Neural cell (in vitro differentiated cells): ENCODE results near the gene KIR3DL3. TPM values are rescaled to one million over a fixed set of nuclear protein-coding genes. Genes with fewer than 3 reads are reported as not detected.
"Not testable (repeated sequence)": the region's sequence is repeated elsewhere in the genome, so short reads cannot be mapped to it uniquely, and the experiment has no call there.

ENCODE experiments used
- H2AFZ ChIP-seq: fragments of 200-600, 300-800 bp; sonication (generic), shearing (Covaris generic); 2 replicates; pipeline ENCODE4 v1.6.0; 2014; ENCODE audit warnings: low read depth, mild to moderate bottlenecking, antibody characterized with exemption, low read length, moderate library complexity
- H3F3A ChIP-seq: fragments of 200-600 bp; shearing (Covaris generic); 2 replicates; pipeline ENCODE4 v1.6.1; 2016; ENCODE audit warnings: mild to moderate bottlenecking, moderate library complexity, mixed read lengths, antibody characterized with exemption, low read length; ENCODE audit not compliant: insufficient read depth, poor library complexity, severe bottlenecking
- H3K27ac ChIP-seq: fragments of 200-600, 300-800 bp; sonication (generic), shearing (Covaris generic); 2 replicates; pipeline ENCODE4 v1.5.1; 2014; ENCODE audit warnings: mild to moderate bottlenecking, low read length, moderate library complexity
- H3K27me3 ChIP-seq: fragments of 300-800, 200-600 bp; sonication (generic), shearing (Covaris generic); 2 replicates; pipeline ENCODE4 v1.6.0; 2014; ENCODE audit warnings: mild to moderate bottlenecking, low read depth, low read length, moderate library complexity; ENCODE audit not compliant: insufficient read depth
- H3K36me3 ChIP-seq: fragments of 300-800, 200-600 bp; sonication (generic), shearing (Covaris generic); 2 replicates; pipeline ENCODE4 v1.5.1; 2014; ENCODE audit warnings: mild to moderate bottlenecking, antibody characterized with exemption, low read length, moderate library complexity; ENCODE audit not compliant: insufficient read depth
- H3K4me2 ChIP-seq: fragments of 300-800, 200-600 bp; sonication (generic), shearing (Covaris generic); 2 replicates; pipeline ENCODE4 v1.6.0; 2014; ENCODE audit warnings: mild to moderate bottlenecking, low read length
- H3K4me3 ChIP-seq: fragments of 300-800, 200-600 bp; sonication (generic), shearing (Covaris generic); 2 replicates; pipeline ENCODE4 v1.5.1; 2014; ENCODE audit warnings: mild to moderate bottlenecking, low read length, moderate library complexity
- H3K79me2 ChIP-seq: fragments of 200-600 bp; shearing (Covaris generic); replicated peaks from 2 replicates; pipeline ENCODE4 v1.6.0; 2014; ENCODE audit warnings: mild to moderate bottlenecking, low read length, moderate library complexity; ENCODE audit not compliant: insufficient read depth
- H3K9ac ChIP-seq: fragments of 300-800, 200-600 bp; sonication (generic), shearing (Covaris generic); 2 replicates; pipeline ENCODE4 v1.6.1; 2016; ENCODE audit warnings: mild to moderate bottlenecking, low read length, mixed read lengths
- H3K9me2 ChIP-seq: fragments of 200-600 bp; shearing (Covaris generic); 2 replicates; pipeline ENCODE4 v1.6.1; 2016; ENCODE audit warnings: mild to moderate bottlenecking, low read length, mixed read lengths; ENCODE audit not compliant: insufficient read depth
- H3K9me3 ChIP-seq: fragments of 200-600, 300-800 bp; sonication (generic), shearing (Covaris generic); 2 replicates; pipeline ENCODE4 v1.6.1; 2016; ENCODE audit warnings: mild to moderate bottlenecking, mixed run types, low read length, moderate library complexity, mixed read lengths
- H4K20me1 ChIP-seq: fragments of 200-600 bp; shearing (Covaris generic); 2 replicates; pipeline ENCODE4 v1.6.1; 2016; ENCODE audit warnings: mild to moderate bottlenecking, mixed run types; ENCODE audit not compliant: insufficient read depth
- EP300 ChIP-seq: fragments of 450-650 bp; conservative IDR thresholded peaks from 2 replicates; pipeline ENCODE4 v1.6.1; 2014; ENCODE audit warnings: antibody characterized with exemption, mild to moderate bottlenecking, moderate library complexity; ENCODE audit not compliant: poor library complexity, severe bottlenecking
- EZH2 ChIP-seq: fragments of 200-600, 300-800 bp; shearing (Covaris generic), sonication (generic); IDR thresholded peaks from 2 replicates; pipeline ENCODE4 v1.6.1; 2014; ENCODE audit warnings: antibody characterized with exemption, low read length, borderline replicate concordance, mild to moderate bottlenecking; ENCODE audit not compliant: insufficient read depth, poor library complexity, severe bottlenecking
- MXI1 ChIP-seq: fragments of 450-650 bp; conservative IDR thresholded peaks from 2 replicates; pipeline ENCODE4 v1.6.1; 2014; ENCODE audit warnings: antibody characterized with exemption, mild to moderate bottlenecking; ENCODE audit not compliant: poor library complexity, severe bottlenecking
- POLR2AphosphoS5 ChIP-seq: IDR thresholded peaks from 2 replicates; pipeline ENCODE4 v1.6.1; 2012
- RAD21 ChIP-seq: fragments of 450-650 bp; conservative IDR thresholded peaks from 2 replicates; pipeline ENCODE4 v1.6.1; 2014; ENCODE audit warnings: antibody characterized with exemption, mild to moderate bottlenecking, moderate library complexity
- REST ChIP-seq: IDR thresholded peaks from 2 replicates; pipeline ENCODE4 v1.6.1; 2012; ENCODE audit warnings: borderline replicate concordance
- SMC3 ChIP-seq: fragments of 450-650 bp; conservative IDR thresholded peaks from 2 replicates; pipeline ENCODE4 v1.6.1; 2014; ENCODE audit warnings: antibody characterized with exemption, mild to moderate bottlenecking, moderate library complexity; ENCODE audit not compliant: poor library complexity
- TAF1 ChIP-seq: IDR thresholded peaks from 2 replicates; pipeline ENCODE4 v1.6.1; 2012; ENCODE audit warnings: low read depth
- polyA plus RNA-seq: library from polyadenylated mRNA; depleted of rRNA; stranded (reverse); fragments of >200 nt; gene quantifications from 2 replicates; pipeline ENCODE4 v1.2.3, GENCODE V29; 2014
- TF ChIP-seq, protein P1 (sequence below): fragments of 450-650 bp; IDR thresholded peaks from 2 replicates; pipeline ENCODE4 v1.5.1; 2014; ENCODE audit warnings: antibody characterized with exemption, mild to moderate bottlenecking, moderate library complexity; ENCODE audit not compliant: poor library complexity, severe bottlenecking

KIR3DL3 gene
- polyA plus RNA-seq, 1 donor from 2014 or later, result not detected

- Histone ChIP-seq H3K9ac (no peak overlapping the region), H3K4me2 (no peak overlapping the region), H4K20me1 (no peaks in the 10 kb centered on the region), H2AFZ (no peak overlapping the region), H3K4me3 (no peak overlapping the region), H3K27ac (no peak overlapping the region), H3K36me3 (no peaks in the 10 kb centered on the region), H3F3A (no peaks in the 10 kb centered on the region), H3K27me3 (no peaks in the 10 kb centered on the region), H3K79me2 (no peaks in the 10 kb centered on the region), H3K9me3 (no peaks in the 10 kb centered on the region), H3K9me2 (no peaks in the 10 kb centered on the region)
- TF ChIP-seq RAD21, result no peak
- no peak for TF ChIP-seq MXI1
- no peak for TF ChIP-seq POLR2AphosphoS5
- no peak for TF ChIP-seq EZH2
- no peak for TF ChIP-seq REST
- TF ChIP-seq SMC3, result no peak
- no peak for TF ChIP-seq TAF1
- TF ChIP-seq, protein P1, sequence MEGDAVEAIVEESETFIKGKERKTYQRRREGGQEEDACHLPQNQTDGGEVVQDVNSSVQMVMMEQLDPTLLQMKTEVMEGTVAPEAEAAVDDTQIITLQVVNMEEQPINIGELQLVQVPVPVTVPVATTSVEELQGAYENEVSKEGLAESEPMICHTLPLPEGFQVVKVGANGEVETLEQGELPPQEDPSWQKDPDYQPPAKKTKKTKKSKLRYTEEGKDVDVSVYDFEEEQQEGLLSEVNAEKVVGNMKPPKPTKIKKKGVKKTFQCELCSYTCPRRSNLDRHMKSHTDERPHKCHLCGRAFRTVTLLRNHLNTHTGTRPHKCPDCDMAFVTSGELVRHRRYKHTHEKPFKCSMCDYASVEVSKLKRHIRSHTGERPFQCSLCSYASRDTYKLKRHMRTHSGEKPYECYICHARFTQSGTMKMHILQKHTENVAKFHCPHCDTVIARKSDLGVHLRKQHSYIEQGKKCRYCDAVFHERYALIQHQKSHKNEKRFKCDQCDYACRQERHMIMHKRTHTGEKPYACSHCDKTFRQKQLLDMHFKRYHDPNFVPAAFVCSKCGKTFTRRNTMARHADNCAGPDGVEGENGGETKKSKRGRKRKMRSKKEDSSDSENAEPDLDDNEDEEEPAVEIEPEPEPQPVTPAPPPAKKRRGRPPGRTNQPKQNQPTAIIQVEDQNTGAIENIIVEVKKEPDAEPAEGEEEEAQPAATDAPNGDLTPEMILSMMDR, result no peak
- no peak for TF ChIP-seq EP300
Observed at GRCh38 chr19:54708781-54709180, 15.5 kb upstream of the KIR3DL3 start.

DNA sequence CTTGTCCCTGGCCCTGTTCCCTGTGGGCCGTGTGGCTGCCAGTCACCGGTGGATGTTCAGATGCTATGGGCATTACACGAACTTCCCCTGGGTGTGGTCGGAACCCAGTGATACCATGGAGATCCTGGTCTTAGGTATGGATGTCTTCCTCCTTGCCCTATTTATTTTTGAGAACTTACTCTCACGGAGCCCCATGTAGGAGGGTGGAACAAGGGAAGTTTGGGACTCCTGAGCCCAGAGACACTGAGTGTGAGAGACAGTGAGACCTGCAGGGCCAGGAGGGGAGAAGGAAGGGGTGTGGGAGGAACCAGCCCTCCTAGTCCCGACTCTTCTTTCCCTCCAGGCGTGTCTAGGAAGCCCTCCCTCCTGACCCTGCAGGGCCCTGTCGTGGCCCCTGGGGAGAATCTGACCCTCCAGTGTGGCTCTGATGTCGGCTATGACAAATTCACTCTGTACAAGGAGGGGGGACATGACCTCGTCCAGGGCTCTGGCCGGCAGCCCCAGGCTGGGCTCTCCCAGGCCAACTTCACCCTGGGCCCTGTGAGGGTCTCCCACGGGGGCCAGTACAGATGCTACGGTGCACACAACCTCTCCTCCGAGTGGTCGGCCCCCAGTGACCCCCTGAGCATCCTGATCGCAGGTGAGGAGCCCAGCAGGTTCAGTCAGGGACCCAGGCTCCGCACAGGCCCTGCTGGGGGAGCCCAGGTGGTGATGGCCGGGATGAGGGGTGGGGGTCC is 14.9 kb upstream of the KIR3DL3 start:
- TF ChIP-seq, protein P1, result no peak
- no peak for TF ChIP-seq POLR2AphosphoS5
- TF ChIP-seq EP300, result no peak
- TF ChIP-seq REST, result no peak
- TF ChIP-seq TAF1, result no peak
- no peak for TF ChIP-seq RAD21
- TF ChIP-seq MXI1, result no peak
- TF ChIP-seq EZH2, result no peak
- no peak for TF ChIP-seq SMC3
- no peaks in the 10 kb centered on the region for H3K9me3 ChIP-seq
- H2AFZ ChIP-seq, result no peak overlapping the region
- no peak overlapping the region for H3K27ac ChIP-seq
- no peaks in the 10 kb centered on the region for H3K79me2 ChIP-seq
- H3K4me2 ChIP-seq, result no peak overlapping the region
- no peak overlapping the region for H3K4me3 ChIP-seq
- no peak overlapping the region for H3K9ac ChIP-seq
- H3K36me3 ChIP-seq, result no peaks in the 10 kb centered on the region
- H4K20me1 ChIP-seq, result no peaks in the 10 kb centered on the region
- no peaks in the 10 kb centered on the region for H3K27me3 ChIP-seq
- no peaks in the 10 kb centered on the region for H3F3A ChIP-seq
- H3K9me2 ChIP-seq, result no peaks in the 10 kb centered on the region

- H3K9ac ChIP-seq, H2AFZ ChIP-seq, H3K9me2 ChIP-seq, H3K36me3 ChIP-seq, H3K9me3 ChIP-seq, H3F3A ChIP-seq, H4K20me1 ChIP-seq, H3K79me2 ChIP-seq, H3K4me2 ChIP-seq, H3K27me3 ChIP-seq, H3K27ac ChIP-seq, H3K4me3 ChIP-seq: not testable (repeated sequence)
Observed at GRCh38 chr19:54709956-54710355, 14.3 kb upstream of the KIR3DL3 start.
